HFFc6 (cell line): ENCODE data around the gene TMEM25. TPM values are rescaled to one million over a fixed set of nuclear protein-coding genes. Genes with fewer than 3 reads are reported as not detected.
"Not testable (repeated sequence)": the region's sequence is repeated elsewhere in the genome, so short reads cannot be mapped to it uniquely, and the experiment has no call there.

ENCODE experiments used
- DNase-seq: peaks from one replicate; pipeline ENCODE4 v3.0.0-alpha.2; 2018
- H3K27ac Mint-ChIP-seq: 2 replicates; pipeline ENCODE4 v1.8.0; 2020; ENCODE audit warnings: mild to moderate bottlenecking, mixed read lengths
- H3K27me3 Mint-ChIP-seq: 2 replicates; pipeline ENCODE4 v1.8.0; 2021; ENCODE audit warnings: mild to moderate bottlenecking, moderate library complexity, mixed read lengths; ENCODE audit not compliant: insufficient read depth
- H3K36me3 Mint-ChIP-seq: 2 replicates; pipeline ENCODE4 v1.8.0; 2021; ENCODE audit warnings: low read depth, mixed read lengths
- H3K4me1 Mint-ChIP-seq: 2 replicates; pipeline ENCODE4 v1.8.0; 2020; ENCODE audit warnings: low read depth, mixed read lengths
- H3K4me3 Mint-ChIP-seq: 2 replicates; pipeline ENCODE4 v1.8.0; 2020; ENCODE audit warnings: mild to moderate bottlenecking, moderate library complexity, mixed read lengths
- H3K9me3 Mint-ChIP-seq: 2 replicates; pipeline ENCODE4 v1.8.0; 2020; ENCODE audit warnings: mild to moderate bottlenecking, mixed read lengths
- CTCF ChIP-seq: fragments of 200-600 bp; sonication (generic); IDR thresholded peaks from 2 replicates; pipeline ENCODE4 v1.5.0; 2021; ENCODE audit warnings: antibody characterized with exemption, mild to moderate bottlenecking
- total RNA-seq, 6 experiments: library from RNA; stranded (reverse); fragmentation: NEBNext Ultra II Directional; extraction: Animal tissue kit (Norgen Biotek cat#: 25700); gene quantifications; 2 replicates in 1 of 6; 3 replicates in 5 of 6; pipeline ENCODE4 v1.2.3, GENCODE V29; 2021

TMEM25 gene
- total RNA-seq, 6 experiments from 2014 or later: 10.8 to 17.1 (median 14.0) TPM

- peak within 1 kb of the TSS; percentile 94 for H3K4me3 Mint-ChIP-seq
- TF ChIP-seq CTCF: peak; percentile 11; the same call in 1 of the 2 replicates
- H3K27ac Mint-ChIP-seq: peak within 1 kb of the TSS; percentile 97
- no peaks in the 10 kb centered on the region; the same call in 1 of the 2 replicates for H3K27me3 Mint-ChIP-seq
- peak; percentile 42 for DNase-seq
- peaks cover 30% of the 10 kb centered on the region for H3K36me3 Mint-ChIP-seq
- peaks cover 40% of the 10 kb centered on the region for H3K4me1 Mint-ChIP-seq
- no peaks in the 10 kb centered on the region for H3K9me3 Mint-ChIP-seq
Observed at GRCh38 chr11:118572061-118572980, 41.3 kb downstream of the TMEM25 start, which contains the start of gene ARCN1. Gene ARCN1, plus strand, starts transcription at chr11:118572409. Its CDS starts 139 bp downstream, at chr11:118572548.

GRCh38 chr11:118572981-118573550 is 42.1 kb downstream of the TMEM25 start:
- peaks cover 30% of the 10 kb centered on the region for H3K36me3 Mint-ChIP-seq
- no peaks in the 10 kb centered on the region for H3K9me3 Mint-ChIP-seq
- TF ChIP-seq CTCF: no peak
- peak overlapping the region; percentile 94 for H3K4me3 Mint-ChIP-seq
- no peaks in the 10 kb centered on the region; the same call in 1 of the 2 replicates for H3K27me3 Mint-ChIP-seq
- H3K27ac Mint-ChIP-seq: peak overlapping the region; percentile 97
- peak; percentile 49 for DNase-seq
- peaks cover 45% of the 10 kb centered on the region for H3K4me1 Mint-ChIP-seq

GRCh38 chr11:118574636-118575035 is 43.6 kb downstream of the TMEM25 start:
- no peaks in the 10 kb centered on the region for H3K9me3 Mint-ChIP-seq
- H3K27me3 Mint-ChIP-seq: no peaks in the 10 kb centered on the region; the same call in 1 of the 2 replicates
- peaks cover 30% of the 10 kb centered on the region for H3K36me3 Mint-ChIP-seq
- peak overlapping the region; percentile 94 for H3K4me3 Mint-ChIP-seq
- H3K4me1 Mint-ChIP-seq: peaks cover 59% of the 10 kb centered on the region
- H3K27ac Mint-ChIP-seq: no peak overlapping the region
- DNase-seq: no peak
- TF ChIP-seq CTCF: no peak

GRCh38 chr11:118577995-118578394 is 47.0 kb downstream of the TMEM25 start:
- not testable (repeated sequence) for H3K9me3 Mint-ChIP-seq, H3K27me3 Mint-ChIP-seq, H3K4me3 Mint-ChIP-seq, DNase-seq, H3K27ac Mint-ChIP-seq
- Mint-ChIP-seq H3K4me1 (peaks cover 56% of the 10 kb centered on the region), H3K36me3 (peaks cover 33% of the 10 kb centered on the region)

GRCh38 chr11:118581057-118581456 is 50.1 kb downstream of the TMEM25 start:
- no peak for DNase-seq
- H3K27me3 Mint-ChIP-seq: no peaks in the 10 kb centered on the region
- peaks cover 27% of the 10 kb centered on the region for H3K36me3 Mint-ChIP-seq
- no peaks in the 10 kb centered on the region for H3K9me3 Mint-ChIP-seq
- TF ChIP-seq CTCF: no peak
- no peak overlapping the region for H3K4me3 Mint-ChIP-seq
- H3K27ac Mint-ChIP-seq: no peak overlapping the region
- H3K4me1 Mint-ChIP-seq: peaks cover 35% of the 10 kb centered on the region

Other genes with a start within 250 kb of the TMEM25 start
- gene CD3E, start 226.5 kb upstream of the TMEM25 start, total RNA-seq: not detected
- gene CD3D, start 188.5 kb upstream of the TMEM25 start, total RNA-seq: not detected
- not detected for gene CD3G, start 186.8 kb upstream of the TMEM25 start, total RNA-seq
- gene UBE4A, start 171.6 kb upstream of the TMEM25 start, total RNA-seq: 10 to 100 TPM; 46.2 to 62.7 (median 54.1) TPM
- gene ATP5MG, start 129.6 kb upstream of the TMEM25 start, total RNA-seq: 100 to 1,000 TPM; 196 to 275 (median 223) TPM
- 10 to 100 TPM; 29.3 to 39.3 (median 34.4) TPM for gene KMT2A, start 94.7 kb upstream of the TMEM25 start, total RNA-seq
- under 1 TPM in 5 of 6 experiments, not detected in 1; 0.25 to 0.88 (median 0.52) TPM for gene TTC36, start 3.7 kb upstream of the TMEM25 start, total RNA-seq
- gene IFT46, start 34.7 kb downstream of the TMEM25 start, total RNA-seq: 10 to 100 TPM; 17.3 to 22.4 (median 20.2) TPM
- gene ARCN1, start 41.2 kb downstream of the TMEM25 start, total RNA-seq: 100 to 1,000 TPM; 271 to 331 (median 319) TPM
- 100 to 1,000 TPM; 106 to 121 (median 114) TPM for gene PHLDB1, start 76.4 kb downstream of the TMEM25 start, total RNA-seq
- under 1 TPM in 1 of 6 experiments, not detected in 5; 0.07 TPM for gene TREH, start 148.5 kb downstream of the TMEM25 start, total RNA-seq